ENCODE measurements around the gene CUX1.

DNA sequence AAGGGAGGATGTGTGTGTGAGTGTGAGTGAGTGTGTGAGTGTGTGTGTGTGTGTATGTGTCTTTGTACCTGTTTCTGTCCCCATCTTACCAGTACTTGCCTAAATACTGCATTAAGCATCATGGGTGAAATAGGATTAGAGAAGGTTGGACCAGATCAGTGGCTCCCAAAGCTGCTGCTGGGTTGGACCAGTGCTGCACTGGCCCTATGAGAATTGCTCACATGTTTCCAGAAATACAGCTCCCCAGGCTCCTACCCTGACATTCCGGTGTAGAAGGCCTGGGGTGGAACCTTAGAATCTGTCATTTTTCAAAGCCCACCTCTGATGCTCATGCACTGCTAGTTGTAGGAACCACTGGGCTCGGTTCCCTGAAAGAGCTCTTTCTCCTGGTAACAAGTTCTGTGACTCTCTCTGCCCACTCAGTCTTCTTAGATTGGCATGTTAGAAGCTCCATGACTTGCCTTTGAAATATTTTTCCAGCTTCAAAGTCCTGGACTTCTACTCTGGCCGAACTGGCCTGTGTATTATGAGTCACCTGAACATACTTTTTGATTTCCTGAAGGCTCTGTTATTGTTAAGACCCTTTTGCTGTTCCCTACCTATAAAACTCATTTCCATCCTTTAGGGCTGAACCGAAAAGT, 224.7 kb downstream of the CUX1 start:
- TF ChIP-seq, protein P1, sequence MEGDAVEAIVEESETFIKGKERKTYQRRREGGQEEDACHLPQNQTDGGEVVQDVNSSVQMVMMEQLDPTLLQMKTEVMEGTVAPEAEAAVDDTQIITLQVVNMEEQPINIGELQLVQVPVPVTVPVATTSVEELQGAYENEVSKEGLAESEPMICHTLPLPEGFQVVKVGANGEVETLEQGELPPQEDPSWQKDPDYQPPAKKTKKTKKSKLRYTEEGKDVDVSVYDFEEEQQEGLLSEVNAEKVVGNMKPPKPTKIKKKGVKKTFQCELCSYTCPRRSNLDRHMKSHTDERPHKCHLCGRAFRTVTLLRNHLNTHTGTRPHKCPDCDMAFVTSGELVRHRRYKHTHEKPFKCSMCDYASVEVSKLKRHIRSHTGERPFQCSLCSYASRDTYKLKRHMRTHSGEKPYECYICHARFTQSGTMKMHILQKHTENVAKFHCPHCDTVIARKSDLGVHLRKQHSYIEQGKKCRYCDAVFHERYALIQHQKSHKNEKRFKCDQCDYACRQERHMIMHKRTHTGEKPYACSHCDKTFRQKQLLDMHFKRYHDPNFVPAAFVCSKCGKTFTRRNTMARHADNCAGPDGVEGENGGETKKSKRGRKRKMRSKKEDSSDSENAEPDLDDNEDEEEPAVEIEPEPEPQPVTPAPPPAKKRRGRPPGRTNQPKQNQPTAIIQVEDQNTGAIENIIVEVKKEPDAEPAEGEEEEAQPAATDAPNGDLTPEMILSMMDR (IDR thresholded peaks at IDR 0.05; ENCODE audit: insufficient read depth, low read depth, low read length) = no peak
- TF ChIP-seq EZH2 (IDR thresholded peaks at IDR 0.05; ENCODE audit: insufficient read depth, low read length) = no peak

Measured in astrocyte (in vitro differentiated cells and primary cell).